Measurements from ENCODE around the gene PSME2. TPM values are rescaled to one million over a fixed set of nuclear protein-coding genes. Genes with fewer than 3 reads are reported as not detected.

Gene PSME2
- total RNA-seq, 1 experiment from 2014 or later: 126 TPM

GRCh38 chr14:24156840-24157239 is 10.4 kb upstream of the PSME2 start:
- no peak overlapping the region for H3K27ac Mint-ChIP-seq
- DNase-seq: no peak
- H2BK120ac ChIP-seq (ENCODE audit: low read depth, low read length, poor library complexity, severe bottlenecking): no peak overlapping the region
- no peak overlapping the region for H3K27ac ChIP-seq (ENCODE audit: insufficient read length, low read depth, low read length)
- H3K14ac ChIP-seq (ENCODE audit: insufficient read depth, low read length): no peak overlapping the region
- H3K9ac ChIP-seq (ENCODE audit: extremely low read depth, insufficient read length, low read length): no peak overlapping the region
- H3K4me2 ChIP-seq (ENCODE audit: insufficient read depth, insufficient read length, low read length): no peak overlapping the region
- H3K56ac ChIP-seq (ENCODE audit: insufficient read length, low read depth, low read length): no peak overlapping the region
- H3K27me3 Mint-ChIP-seq (ENCODE audit: low read depth): no peaks in the 10 kb centered on the region; the same call in 1 of the 2 replicates
- H3K27me3 ChIP-seq (ENCODE audit: insufficient read depth, low read length): no peaks in the 10 kb centered on the region
- no peaks in the 10 kb centered on the region for H3K23me2 ChIP-seq (ENCODE audit: insufficient read length, low read depth, low read length, poor library complexity, severe bottlenecking)
- H3K4me3 Mint-ChIP-seq: no peak overlapping the region
- no peaks in the 10 kb centered on the region for H3K4me1 ChIP-seq (ENCODE audit: insufficient read depth, low read length)
- no peaks in the 10 kb centered on the region for H4K20me1 ChIP-seq (ENCODE audit: control insufficient read depth, insufficient read depth, insufficient read length)
- no peak overlapping the region for H3K23ac ChIP-seq (ENCODE audit: insufficient read length, low read depth, low read length)
- no peaks in the 10 kb centered on the region for H3K79me1 ChIP-seq (ENCODE audit: insufficient read depth, low read depth, low read length, poor library complexity, severe bottlenecking)
- WGBS (ENCODE audit: extremely low coverage, insufficient read length, low lambda C conversion rate): no CpG with 5 or more reads among the region's 1 CpG
- H2AK5ac ChIP-seq (ENCODE audit: insufficient read length, low read length): no peak overlapping the region
- no peak overlapping the region for H3K18ac ChIP-seq (ENCODE audit: insufficient read length, low read depth, low read length)
- H2BK5ac ChIP-seq (ENCODE audit: insufficient read length, low read length): no peak overlapping the region
- no peak overlapping the region for H3T11ph ChIP-seq (ENCODE audit: low read length)
- H3K4ac ChIP-seq (ENCODE audit: low read depth, low read length): no peak overlapping the region
- no peaks in the 10 kb centered on the region for H3K9me3 Mint-ChIP-seq
- H3K4me1 Mint-ChIP-seq: peaks cover 9 to 10% of the 10 kb centered on the region in 2 experiments
- no peaks in the 10 kb centered on the region for H3K9me3 ChIP-seq (ENCODE audit: control insufficient read depth, low read depth, low read length)
- TF ChIP-seq CTCF (conservative IDR thresholded peaks at IDR 0.05): no peak
- H4K91ac ChIP-seq (ENCODE audit: insufficient read length, low read depth, low read length): no peak overlapping the region
- H2BK15ac ChIP-seq (ENCODE audit: low read depth, low read length): no peak overlapping the region
- H3K79me2 ChIP-seq (ENCODE audit: insufficient read depth, low read length): no peaks in the 10 kb centered on the region
- no peak overlapping the region for H4K5ac ChIP-seq (ENCODE audit: insufficient read length, low read depth, low read length)
- no peak overlapping the region for H2BK20ac ChIP-seq (ENCODE audit: low read depth, low read length, poor library complexity, severe bottlenecking)
- H2BK12ac ChIP-seq (ENCODE audit: insufficient read length, low read depth, low read length): no peak overlapping the region
- no peak overlapping the region for H4K8ac ChIP-seq (replicated peaks; ENCODE audit: insufficient read length, low read depth, low read length)
- H2AFZ ChIP-seq (ENCODE audit: low read length): no peak overlapping the region
- H3K36me3 Mint-ChIP-seq (ENCODE audit: insufficient read depth in 1 of 3, low read depth in 3 of 3): peaks cover 37 to 64% (median 57%) of the 10 kb centered on the region in 3 experiments
